SK-N-SH (cell line): ENCODE measurements around the gene TRIM9.

Experiments used
- ELF1 ChIP-seq: IDR thresholded peaks from 2 replicates; pipeline ENCODE4 v1.4.0; 2012
- GATA2 ChIP-seq: sonication (generic); formaldehyde crosslinking; IDR thresholded peaks from 2 replicates; pipeline ENCODE4 v1.5.0; 2020; ENCODE audit warnings: mild to moderate bottlenecking, missing genetic modification reagents
- IRF3 ChIP-seq: fragments of 150-350 bp; IDR thresholded peaks from 2 replicates; pipeline ENCODE4 v1.6.1; 2016; ENCODE audit warnings: mild to moderate bottlenecking, low read depth, low read length
- YY1 ChIP-seq: IDR thresholded peaks from 2 replicates; pipeline ENCODE4 v1.4.0; 2012; ENCODE audit warnings: low read depth, mild to moderate bottlenecking

- TF ChIP-seq ELF1 (no peak), YY1 (no peak), IRF3 (no peak), GATA2 (CRISPR knock-in tag) (no peak)
Observed at GRCh38 chr14:51053157-51053556, 41.7 kb downstream of the TRIM9 start.
